HEK293 (cell line): Measurements from ENCODE around the gene CDKN2A.

Experiments used
- CTCF ChIA-PET: fragments of 350-600 bp; formaldehyde crosslinking; extraction: SDS; loops from one replicate; lab custom pipeline; 2021; ENCODE audit warnings: antibody characterized with exemption; lab: Yijun Ruan, JAX
- POLR2A ChIA-PET: fragments of 300-600 bp; formaldehyde crosslinking; extraction: SDS; loops from one replicate; lab custom pipeline; 2020; ENCODE audit warnings: antibody characterized with exemption, inconsistent platforms; lab: Yijun Ruan, JAX
- H3K27ac ChIP-seq: fragments of 200-500 bp; sonication (Bioruptor generic); 2 replicates; pipeline ENCODE4 v1.5.1; 2014; ENCODE audit warnings: low read depth, low read length, control low read depth, inconsistent platforms; ENCODE audit errors: extremely low read depth
- H3K36me3 ChIP-seq, 2 experiments: fragments of 200-500 bp in 1 of 2; sonication (Bioruptor generic) in 1 of 2; 1 replicate in 1 of 2; 2 replicates in 1 of 2; pipeline ENCODE4 v1.5.1; 2014 to 2017; ENCODE audit warnings: inconsistent platforms in 2 of 2, low read length in 2 of 2; ENCODE audit not compliant: control insufficient read depth in 2 of 2, insufficient read depth in 1 of 2
- H3K4me1 ChIP-seq: fragments of 200-500 bp; sonication (Bioruptor generic); 2 replicates; pipeline ENCODE4 v1.5.1; 2014; ENCODE audit warnings: mild to moderate bottlenecking, low read length, inconsistent platforms; ENCODE audit not compliant: control insufficient read depth, insufficient read depth
- H3K4me3 ChIP-seq: 2 replicates; pipeline ENCODE4 v1.5.1; 2011; ENCODE audit warnings: low read depth, mild to moderate bottlenecking, control low read depth, low read length, moderate library complexity
- H3K9me3 ChIP-seq: fragments of 200-500 bp; sonication (Bioruptor generic); 2 replicates; pipeline ENCODE4 v1.5.1; 2014; ENCODE audit warnings: low read depth, low read length, inconsistent platforms; ENCODE audit not compliant: control insufficient read depth, insufficient read depth
- GLIS1 ChIP-seq: fragments of 450-650 bp; formaldehyde crosslinking; IDR thresholded peaks from 2 replicates; pipeline ENCODE4 v1.5.1; 2016; ENCODE audit warnings: missing biosample characterization, missing genetic modification characterization
- GLIS2 ChIP-seq: fragments of 450-650 bp; formaldehyde crosslinking; IDR thresholded peaks from 2 replicates; pipeline ENCODE4 v1.5.1; 2016; ENCODE audit warnings: missing biosample characterization, missing genetic modification characterization
- HIC1 ChIP-seq: fragments of 450-650 bp; formaldehyde crosslinking; IDR thresholded peaks from 2 replicates; pipeline ENCODE4 v1.5.1; 2016; ENCODE audit warnings: missing biosample characterization, missing genetic modification characterization
- KLF8 ChIP-seq: fragments of 450-650 bp; formaldehyde crosslinking; IDR thresholded peaks from 2 replicates; pipeline ENCODE4 v1.5.1; 2016; ENCODE audit warnings: missing biosample characterization, missing genetic modification characterization
- PRDM10 ChIP-seq: fragments of 450-650 bp; formaldehyde crosslinking; IDR thresholded peaks from 2 replicates; pipeline ENCODE4 v1.5.1; 2016; ENCODE audit warnings: missing biosample characterization, missing genetic modification characterization
- SP2 ChIP-seq: fragments of 450-650 bp; formaldehyde crosslinking; IDR thresholded peaks from 2 replicates; pipeline ENCODE4 v1.5.1; 2016; ENCODE audit warnings: missing biosample characterization, missing genetic modification characterization
- ZBTB11 ChIP-seq: fragments of 450-650 bp; formaldehyde crosslinking; conservative IDR thresholded peaks from 2 replicates; pipeline ENCODE4 v1.5.1; 2016; ENCODE audit warnings: low read depth, missing biosample characterization, missing genetic modification characterization
- ZBTB17 ChIP-seq: fragments of 450-650 bp; formaldehyde crosslinking; IDR thresholded peaks from 2 replicates; pipeline ENCODE4 v1.5.1; 2016; ENCODE audit warnings: missing biosample characterization, missing genetic modification characterization
- ZBTB21 ChIP-seq: fragments of 450-650 bp; formaldehyde crosslinking; IDR thresholded peaks from 2 replicates; pipeline ENCODE4 v1.5.1; 2017; ENCODE audit warnings: missing biosample characterization, missing genetic modification characterization
- ZNF138 ChIP-seq: fragments of 450-650 bp; formaldehyde crosslinking; IDR thresholded peaks from 2 replicates; pipeline ENCODE4 v1.5.1; 2016; ENCODE audit warnings: missing biosample characterization, missing genetic modification characterization, borderline replicate concordance
- ZNF292 ChIP-seq: fragments of 450-650 bp; formaldehyde crosslinking; IDR thresholded peaks from 2 replicates; pipeline ENCODE4 v1.5.1; 2016; ENCODE audit warnings: low read depth, missing biosample characterization, missing genetic modification characterization, borderline replicate concordance
- ZNF433 ChIP-seq: fragments of 450-650 bp; formaldehyde crosslinking; IDR thresholded peaks from 2 replicates; pipeline ENCODE4 v1.5.1; 2016; ENCODE audit warnings: missing biosample characterization, missing genetic modification characterization, low read depth
- ZNF449 ChIP-seq: fragments of 450-650 bp; formaldehyde crosslinking; IDR thresholded peaks from 2 replicates; pipeline ENCODE4 v1.5.1; 2017; ENCODE audit warnings: missing biosample characterization, mild to moderate bottlenecking, missing genetic modification characterization, moderate library complexity
- ZNF514 ChIP-seq: fragments of 450-650 bp; formaldehyde crosslinking; IDR thresholded peaks from 2 replicates; pipeline ENCODE4 v1.5.1; 2016; ENCODE audit warnings: missing biosample characterization, missing genetic modification characterization
- ZNF561 ChIP-seq: fragments of 450-650 bp; IDR thresholded peaks from 2 replicates; pipeline ENCODE4 v1.5.1; 2018; ENCODE audit warnings: missing biosample characterization, missing genetic modification characterization, borderline replicate concordance
- ZNF600 ChIP-seq: fragments of 450-650 bp; formaldehyde crosslinking; IDR thresholded peaks from 2 replicates; pipeline ENCODE4 v1.5.1; 2016; ENCODE audit warnings: missing biosample characterization, missing genetic modification characterization
- ZNF660 ChIP-seq: fragments of 450-650 bp; IDR thresholded peaks from 2 replicates; pipeline ENCODE4 v1.5.1; 2018; ENCODE audit warnings: missing biosample characterization, mild to moderate bottlenecking, missing genetic modification characterization

CDKN2A gene

GRCh38 chr9:21991072-21991959 lies 2.9 kb downstream of the CDKN2A start (continued):
- no peak for TF ChIP-seq ZNF292 (tag by site-specific recombination)
- TF ChIP-seq ZNF433 (tag by site-specific recombination): no peak
- no peak for TF ChIP-seq ZBTB21 (tag by site-specific recombination)
- peak; percentile 4; the same call in 1 of the 2 replicates for TF ChIP-seq PRDM10 (tag by site-specific recombination)
- TF ChIP-seq ZBTB11 (tag by site-specific recombination): peak; percentile 24
- no peak for TF ChIP-seq ZNF138 (tag by site-specific recombination)
- peak; percentile 63; the same call in 1 of the 2 replicates for TF ChIP-seq ZNF449
- no peak for TF ChIP-seq HIC1
- no peak for TF ChIP-seq ZNF514 (tag by site-specific recombination)
- TF ChIP-seq ZNF660 (tag by site-specific recombination): no peak
- no peak for TF ChIP-seq ZNF561 (tag by site-specific recombination)
- TF ChIP-seq, all 188 proteins: peak for 5

- Histone ChIP-seq H3K27ac (no peak overlapping the region; the same call in 1 of the 2 replicates), H3K4me1 (peaks cover 24% of the 10 kb centered on the region), H3K4me3 (peak overlapping the region; percentile 59), H3K36me3 (peaks cover 0 to 19% of the 10 kb centered on the region in 2 experiments; a peak in 1 of 3 replicates), H3K9me3 (no peaks in the 10 kb centered on the region)
- CTCF ChIA-PET: interaction anchor here (0.7 to 4.6 kb wide), 7 partner anchors 11 to 254 kb away, joined by 3 to 45 read pairs (median 4); partner anchors contain the start of gene CDKN2B
- POLR2A ChIA-PET: interaction anchor here (0.8 to 2.7 kb wide), 4 partner anchors 13 to 19 kb away, joined by 3 to 17 read pairs (median 6); partner anchors contain the start of gene CDKN2B
- TF ChIP-seq KLF8 (tag by site-specific recombination) (0 out of 2 replicates have a peak, but pooled peaks have one; percentile 46), ZNF600 (peak; percentile 78), ZBTB17 (peak; percentile 95), GLIS1 (tag by site-specific recombination) (peak; percentile 53), GLIS2 (peak; percentile 90), SP2 (peak; percentile 41)
Measured at GRCh38 chr9:21989440-21990189, 4.6 kb downstream of the CDKN2A start.
